PFSK-1 (cell line): ENCODE measurements around the gene SELENON.

Experiments
- FOXP2 ChIP-seq: optimal IDR thresholded peaks from 2 replicates; pipeline ENCODE3; 2011; ENCODE audit warnings: borderline replicate concordance, control low read depth, inconsistent platforms; ENCODE audit not compliant: insufficient read depth; ENCODE audit errors: extremely low read length, extremely low read depth
- POLR2AphosphoS5 ChIP-seq: IDR thresholded peaks from 2 replicates; pipeline ENCODE4 v1.6.1; 2012; ENCODE audit warnings: low read depth, mild to moderate bottlenecking, control low read depth, low read length, moderate library complexity
- REST ChIP-seq, 2 experiments: IDR thresholded peaks; 2 replicates each; pipeline versions ENCODE4 v1.6.1 to v1.8.0; 2011 to 2012; ENCODE audit warnings: low read depth in 2 of 2, low read length in 2 of 2, control low read depth in 1 of 2, inconsistent platforms in 1 of 2, mild to moderate bottlenecking in 1 of 2, moderate library complexity in 1 of 2; ENCODE audit not compliant: insufficient read depth in 1 of 2
- SIN3A ChIP-seq: IDR thresholded peaks from 2 replicates; pipeline ENCODE4 v1.6.1; 2012; ENCODE audit warnings: mild to moderate bottlenecking, low read length, moderate library complexity, borderline replicate concordance; ENCODE audit not compliant: insufficient read depth
- TAF1 ChIP-seq: IDR thresholded peaks from 2 replicates; pipeline ENCODE4 v1.6.1; 2012; ENCODE audit warnings: low read length, control low read depth, borderline replicate concordance; ENCODE audit not compliant: insufficient read depth

- TF ChIP-seq POLR2AphosphoS5 (no peak), TAF1 (no peak), SIN3A (no peak), REST (IDR thresholded peaks at IDR 0.05; ENCODE audit: insufficient read depth in 1 of 2, low read depth in 2 of 2, low read length in 2 of 2) (no peak), FOXP2 (no peak)
These were observed 56.9 kb downstream of the SELENON start for GRCh38 chr1:25856856-25857255.
